HG03066 (cell line): ENCODE measurements around the gene SLC16A13.

Source experiments
- ATAC-seq: cut with Tn5 transposase; IDR thresholded peaks from one replicate; pipeline ENCODE4 v1.9.1; 2021; ENCODE audit warnings: low read depth; ENCODE audit not compliant: unreplicated experiment

The SLC16A13 gene

GRCh38 chr17:7011415-7011814, 24.4 kb upstream of the SLC16A13 start:
- ATAC-seq = no peak

GRCh38 chr17:7011942-7012254, 23.9 kb upstream of the SLC16A13 start:
- no peak for ATAC-seq

- peak; percentile 82 for ATAC-seq
Measured at GRCh38 chr17:7014261-7014994, 21.4 kb upstream of the SLC16A13 start.

GRCh38 chr17:7014995-7015958, 20.5 kb upstream of the SLC16A13 start:
- ATAC-seq = no peak

GRCh38 chr17:7016418-7016817, 19.4 kb upstream of the SLC16A13 start:
- ATAC-seq = no peak

- no peak for ATAC-seq
Measured at GRCh38 chr17:7016886-7017826, 18.7 kb upstream of the SLC16A13 start.

- no peak for ATAC-seq
Measured at GRCh38 chr17:7017827-7018200, 18.0 kb upstream of the SLC16A13 start.

- no peak for ATAC-seq
Measured at GRCh38 chr17:7018331-7018964, 17.4 kb upstream of the SLC16A13 start.

GRCh38 chr17:7019367-7019766, 16.4 kb upstream of the SLC16A13 start:
- no peak for ATAC-seq

- ATAC-seq = no peak
Measured at GRCh38 chr17:7019839-7020519, 15.8 kb upstream of the SLC16A13 start.

GRCh38 chr17:7020894-7021664, 14.7 kb upstream of the SLC16A13 start:
- ATAC-seq = no peak

- peak; percentile 50 for ATAC-seq
Measured at GRCh38 chr17:7021993-7022778, 13.6 kb upstream of the SLC16A13 start.

GRCh38 chr17:7022781-7023571, 12.8 kb upstream of the SLC16A13 start, which contains the start of gene BCL6B:
Gene BCL6B, plus strand, starts transcription at chr17:7023050. Its CDS starts 622 bp downstream, at chr17:7023672.
- no peak for ATAC-seq

GRCh38 chr17:7023576-7024401, 12.0 kb upstream of the SLC16A13 start:
- ATAC-seq = no peak

GRCh38 chr17:7024402-7024785, 11.4 kb upstream of the SLC16A13 start:
- no peak for ATAC-seq

GRCh38 chr17:7025245-7025644, 10.6 kb upstream of the SLC16A13 start:
- no peak for ATAC-seq
